Activated CD4-positive, alpha-beta memory T cell treated with anti-CD3 and anti-CD28 coated beads for 36 hours (primary cell): ENCODE results near the gene GPC1. TPM values are rescaled to one million over a fixed set of nuclear protein-coding genes. Genes with fewer than 3 reads are reported as not detected.
"Not testable (repeated sequence)": the region's sequence is repeated elsewhere in the genome, so short reads cannot be mapped to it uniquely, and the experiment has no call there.

Experiments used
- CTCF ChIA-PET: fragments of 350-600 bp; sonication (Branson Sonifier 250); formaldehyde crosslinking; loops from one replicate; lab custom pipeline; 2021; ENCODE audit warnings: antibody characterized with exemption, inconsistent platforms; lab: Charles Lee
- POLR2A ChIA-PET: fragments of 350-600 bp; sonication (Branson Sonifier 250); formaldehyde crosslinking; loops from one replicate; lab custom pipeline; 2021; ENCODE audit warnings: antibody characterized with exemption; lab: Charles Lee
- DNase-seq: peaks from one replicate; pipeline ENCODE4 v3.0.0-alpha.2; 2020
- H3K27ac Mint-ChIP-seq: one replicate; pipeline ENCODE4 v1.8.0; 2021; ENCODE audit warnings: mixed read lengths
- H3K27me3 Mint-ChIP-seq: one replicate; pipeline ENCODE4 v1.8.0; 2021; ENCODE audit warnings: mixed read lengths
- H3K36me3 Mint-ChIP-seq: one replicate; pipeline ENCODE4 v1.8.0; 2021; ENCODE audit warnings: mixed read lengths
- H3K4me1 Mint-ChIP-seq: one replicate; pipeline ENCODE4 v1.8.0; 2021; ENCODE audit warnings: low read depth, mixed read lengths
- H3K4me3 Mint-ChIP-seq: one replicate; pipeline ENCODE4 v1.8.0; 2021; ENCODE audit warnings: mild to moderate bottlenecking, mixed read lengths
- H3K9me3 Mint-ChIP-seq: one replicate; pipeline ENCODE4 v1.8.0; 2021; ENCODE audit warnings: mixed read lengths
- intact Hi-C: fragments of 100-400 bp; cut with micrococcal nuclease; formaldehyde crosslinking; loops from one replicate; pipeline ENCODE4 v1.15.1; 2023
- total RNA-seq, 2 experiments: library from RNA; stranded (reverse); gene quantifications; one replicate each; pipeline ENCODE4 v1.2.3, GENCODE V29; 2021

Gene GPC1
- 1 to 10 TPM; 4.7 to 4.9 TPM for total RNA-seq

DNA sequence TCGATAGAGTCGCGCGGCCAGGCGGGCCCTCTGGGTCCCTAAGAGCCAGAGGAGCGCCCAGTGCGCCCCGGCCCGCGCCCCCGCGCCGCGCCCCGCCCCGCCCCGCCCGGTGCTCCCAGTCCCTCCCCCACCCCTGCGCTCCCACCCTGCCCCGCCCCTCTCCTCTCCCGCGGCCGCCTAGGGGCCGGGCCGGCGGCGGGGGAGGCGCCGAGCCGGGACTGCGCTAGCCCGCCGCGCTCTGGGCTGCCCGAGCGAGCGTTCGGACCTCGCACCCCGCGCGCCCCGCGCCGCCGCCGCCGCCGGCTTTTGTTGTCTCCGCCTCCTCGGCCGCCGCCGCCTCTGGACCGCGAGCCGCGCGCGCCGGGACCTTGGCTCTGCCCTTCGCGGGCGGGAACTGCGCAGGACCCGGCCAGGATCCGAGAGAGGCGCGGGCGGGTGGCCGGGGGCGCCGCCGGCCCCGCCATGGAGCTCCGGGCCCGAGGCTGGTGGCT, at the start of gene GPC1:
Gene GPC1 (plus strand): TSS at position 207 of the 491 bp plus-strand sequence. CDS start 256 bp downstream, at position 463.
- intact Hi-C loops = no loop called here
- H3K4me3 Mint-ChIP-seq = peak within 1 kb of the TSS; percentile 76
- peaks cover 14% of the 10 kb centered on the region for H3K4me1 Mint-ChIP-seq
- H3K27me3 Mint-ChIP-seq = peaks cover 24% of the 10 kb centered on the region
- no peaks in the 10 kb centered on the region for H3K9me3 Mint-ChIP-seq
- ChIA-PET POLR2A (no interaction called here), CTCF (interaction anchor here (0.8 to 3.5 kb wide), 2 partner anchors 203 to 230 kb away, joined by 3 to 23 read pairs; no protein-coding TSS in a partner anchor)
- H3K27ac Mint-ChIP-seq = no peak within 1 kb of the TSS
- H3K36me3 Mint-ChIP-seq = no peaks in the 10 kb centered on the region
- no peak for DNase-seq

GRCh38 chr2:240386326-240386725, 49.1 kb upstream of the GPC1 start:
- ChIA-PET POLR2A (no interaction called here), CTCF (no interaction called here)
- intact Hi-C loops = no loop called here
- H3K36me3 Mint-ChIP-seq = no peaks in the 10 kb centered on the region
- no peak overlapping the region for H3K27ac Mint-ChIP-seq
- DNase-seq = no peak
- no peaks in the 10 kb centered on the region for H3K9me3 Mint-ChIP-seq
- H3K27me3 Mint-ChIP-seq = peaks cover 6% of the 10 kb centered on the region
- no peak overlapping the region for H3K4me3 Mint-ChIP-seq
- H3K4me1 Mint-ChIP-seq = peaks cover 2% of the 10 kb centered on the region

- CTCF ChIA-PET, DNase-seq, H3K4me1 Mint-ChIP-seq, H3K9me3 Mint-ChIP-seq, H3K36me3 Mint-ChIP-seq, H3K27ac Mint-ChIP-seq, H3K4me3 Mint-ChIP-seq, H3K27me3 Mint-ChIP-seq, intact Hi-C loops, POLR2A ChIA-PET: not testable (repeated sequence)
These were observed 48.7 kb upstream of the GPC1 start for GRCh38 chr2:240386743-240387142.

DNA sequence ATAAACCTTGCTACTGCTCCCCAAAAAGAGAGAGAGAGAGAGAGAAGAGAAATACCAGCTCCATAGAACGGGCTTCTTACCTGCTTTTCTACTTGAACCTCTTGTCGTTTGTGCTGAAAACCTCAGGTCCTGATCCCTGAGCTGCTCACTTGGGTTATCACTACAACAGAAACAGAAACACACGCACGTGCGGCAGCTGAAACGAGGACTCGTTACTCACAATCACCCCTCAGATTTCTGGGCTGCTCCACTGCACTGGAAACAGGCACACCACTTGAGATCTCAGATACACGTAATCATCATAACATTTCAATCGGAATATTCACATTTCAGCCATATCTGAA, 48.2 kb upstream of the GPC1 start:
- no peaks in the 10 kb centered on the region for H3K36me3 Mint-ChIP-seq
- H3K27ac Mint-ChIP-seq = no peak overlapping the region
- CTCF ChIA-PET = no interaction called here
- intact Hi-C loops = no loop called here
- no peak for DNase-seq
- POLR2A ChIA-PET = no interaction called here
- peaks cover 6% of the 10 kb centered on the region for H3K27me3 Mint-ChIP-seq
- no peak overlapping the region for H3K4me3 Mint-ChIP-seq
- H3K4me1 Mint-ChIP-seq = no peaks in the 10 kb centered on the region
- H3K9me3 Mint-ChIP-seq = no peaks in the 10 kb centered on the region

GRCh38 chr2:240387669-240388358, 47.6 kb upstream of the GPC1 start:
- Mint-ChIP-seq H3K4me3 (no peak overlapping the region), H3K4me1 (no peaks in the 10 kb centered on the region), H3K27ac (no peak overlapping the region), H3K9me3 (no peaks in the 10 kb centered on the region), H3K36me3 (no peaks in the 10 kb centered on the region), H3K27me3 (peaks cover 2% of the 10 kb centered on the region)
- CTCF ChIA-PET = no interaction called here
- no peak for DNase-seq
- intact Hi-C loops = no loop called here
- POLR2A ChIA-PET = no interaction called here

- Mint-ChIP-seq H3K9me3 (no peaks in the 10 kb centered on the region), H3K27ac (no peak overlapping the region), H3K4me3 (no peak overlapping the region), H3K4me1 (no peaks in the 10 kb centered on the region), H3K36me3 (no peaks in the 10 kb centered on the region), H3K27me3 (peaks cover 1% of the 10 kb centered on the region)
- no peak for DNase-seq
- POLR2A ChIA-PET = no interaction called here
- CTCF ChIA-PET = interaction anchor here (0.6 kb wide), 1 partner anchor 189 kb away, joined by 3 read pairs; no protein-coding TSS in a partner anchor
- intact Hi-C loops = no loop called here
These were observed 46.8 kb upstream of the GPC1 start for GRCh38 chr2:240388471-240389301.

DNA sequence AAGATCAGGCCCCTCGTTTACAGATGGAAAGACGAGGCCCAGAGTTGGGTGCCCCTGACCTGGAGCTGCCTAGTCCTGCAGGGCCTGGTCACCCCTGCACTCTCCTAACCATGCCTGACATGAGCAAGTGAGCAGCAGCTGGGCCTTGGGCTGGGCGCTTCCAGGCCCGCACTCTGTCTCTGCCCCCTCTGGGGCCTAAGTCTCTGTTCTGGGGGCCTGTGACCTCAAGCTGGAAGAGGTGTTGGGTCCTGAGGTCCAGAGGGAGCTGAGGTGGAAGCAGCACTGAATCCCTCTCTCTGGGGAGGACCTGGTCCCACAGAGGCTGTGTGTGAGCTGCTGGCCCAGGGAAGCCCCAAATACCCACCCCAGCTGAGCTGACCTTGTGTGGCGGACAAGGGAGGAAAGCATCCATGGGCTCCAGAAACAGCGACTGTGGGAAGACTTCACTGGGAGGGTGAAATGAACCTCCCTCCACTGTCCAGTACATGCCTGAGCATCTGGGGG, 46.1 kb upstream of the GPC1 start:
- no peaks in the 10 kb centered on the region for H3K9me3 Mint-ChIP-seq
- no peak overlapping the region for H3K27ac Mint-ChIP-seq
- no peak for DNase-seq
- ChIA-PET CTCF (interaction anchor here (0.6 kb wide), 1 partner anchor 190 kb away, joined by 3 read pairs; no protein-coding TSS in a partner anchor), POLR2A (no interaction called here)
- intact Hi-C loops = no loop called here
- no peaks in the 10 kb centered on the region for H3K36me3 Mint-ChIP-seq
- H3K4me3 Mint-ChIP-seq = no peak overlapping the region
- peaks cover 1% of the 10 kb centered on the region for H3K27me3 Mint-ChIP-seq
- no peaks in the 10 kb centered on the region for H3K4me1 Mint-ChIP-seq

- Mint-ChIP-seq H3K27ac (no peak overlapping the region), H3K4me1 (no peaks in the 10 kb centered on the region)
These were observed 45.1 kb upstream of the GPC1 start for GRCh38 chr2:240390091-240391073.

GRCh38 chr2:240391111-240392051, 44.1 kb upstream of the GPC1 start:
- no peak for DNase-seq
- CTCF ChIA-PET = no interaction called here

More at GRCh38 chr2:240390091-240391073, 45.1 kb upstream of the GPC1 start:
- no peak for DNase-seq
- Mint-ChIP-seq H3K27me3 (no peaks in the 10 kb centered on the region), H3K36me3 (no peaks in the 10 kb centered on the region), H3K4me3 (no peak overlapping the region), H3K9me3 (no peaks in the 10 kb centered on the region)
- ChIA-PET CTCF (no interaction called here), POLR2A (no interaction called here)
- intact Hi-C loops = no loop called here

GRCh38 chr2:240392084-240392947, 43.1 kb upstream of the GPC1 start:
- CTCF ChIA-PET = no interaction called here
- Mint-ChIP-seq H3K36me3 (no peaks in the 10 kb centered on the region), H3K4me1 (no peaks in the 10 kb centered on the region), H3K9me3 (no peaks in the 10 kb centered on the region), H3K27me3 (no peaks in the 10 kb centered on the region), H3K4me3 (no peak overlapping the region), H3K27ac (no peak overlapping the region)
- DNase-seq = no peak
- intact Hi-C loops = no loop called here
- POLR2A ChIA-PET = no interaction called here

More at GRCh38 chr2:240391111-240392051, 44.1 kb upstream of the GPC1 start:
- Mint-ChIP-seq H3K27me3 (no peaks in the 10 kb centered on the region), H3K9me3 (no peaks in the 10 kb centered on the region), H3K4me3 (no peak overlapping the region), H3K4me1 (no peaks in the 10 kb centered on the region), H3K36me3 (no peaks in the 10 kb centered on the region), H3K27ac (no peak overlapping the region)
- intact Hi-C loops = no loop called here
- POLR2A ChIA-PET = no interaction called here
